DMS 273 (cell line): Measurements from ENCODE around the gene KRT81.
"Not testable (repeated sequence)": the region's sequence is repeated elsewhere in the genome, so short reads cannot be mapped to it uniquely, and the experiment has no call there.

ENCODE experiments used
- DNase-seq: peaks from one replicate; lab custom pipeline; 2025; ENCODE audit not compliant: unreplicated experiment; lab: John Stamatoyannopoulos, UW

Gene KRT81

GRCh38 chr12:52278575-52279421 is 12.5 kb downstream of the KRT81 start:
- DNase-seq, result peak; percentile 76

- no peak for DNase-seq
These were observed 13.7 kb downstream of the KRT81 start for GRCh38 chr12:52277486-52278245.

- DNase-seq, result no peak
These were observed 15.6 kb downstream of the KRT81 start for GRCh38 chr12:52275686-52276085.

GRCh38 chr12:52274521-52275120 is 16.7 kb downstream of the KRT81 start, which contains the start of gene KRT86:
KRT86 (plus strand) TSS chr12:52274645; CDS start chr12:52301917, 27,272 bp downstream.
- DNase-seq, result no peak

GRCh38 chr12:52271158-52271557 is 20.2 kb downstream of the KRT81 start:
- no peak for DNase-seq

GRCh38 chr12:52270541-52271070 is 20.7 kb downstream of the KRT81 start:
- DNase-seq, result no peak

GRCh38 chr12:52268212-52268611 is 23.1 kb downstream of the KRT81 start:
- DNase-seq, result no peak

- no peak for DNase-seq
These were observed 23.6 kb downstream of the KRT81 start for GRCh38 chr12:52267699-52268098.

GRCh38 chr12:52267266-52267665 is 24.1 kb downstream of the KRT81 start:
- DNase-seq, result no peak

- DNase-seq, result no peak
These were observed 24.8 kb downstream of the KRT81 start for GRCh38 chr12:52266514-52266913.

GRCh38 chr12:52264435-52264825 is 26.9 kb downstream of the KRT81 start:
- DNase-seq, result no peak

- DNase-seq, result no peak
These were observed 27.4 kb downstream of the KRT81 start for GRCh38 chr12:52263761-52264434.

- no peak for DNase-seq
These were observed 29.0 kb downstream of the KRT81 start for GRCh38 chr12:52262286-52262685.

GRCh38 chr12:52261208-52261484 is 30.2 kb downstream of the KRT81 start:
- no peak for DNase-seq

- DNase-seq, result peak; percentile 16
These were observed 30.8 kb downstream of the KRT81 start for GRCh38 chr12:52260361-52261207.

GRCh38 chr12:52259657-52260243 is 31.6 kb downstream of the KRT81 start:
- DNase-seq, result no peak

- no peak for DNase-seq
These were observed 32.9 kb downstream of the KRT81 start for GRCh38 chr12:52258335-52258901.

GRCh38 chr12:52257922-52258321 is 33.4 kb downstream of the KRT81 start:
- DNase-seq, result not testable (repeated sequence)

- DNase-seq, result no peak
These were observed 34.2 kb downstream of the KRT81 start for GRCh38 chr12:52257074-52257551.
